Measurements from ENCODE around the gene MED15.

The MED15 gene

DNA sequence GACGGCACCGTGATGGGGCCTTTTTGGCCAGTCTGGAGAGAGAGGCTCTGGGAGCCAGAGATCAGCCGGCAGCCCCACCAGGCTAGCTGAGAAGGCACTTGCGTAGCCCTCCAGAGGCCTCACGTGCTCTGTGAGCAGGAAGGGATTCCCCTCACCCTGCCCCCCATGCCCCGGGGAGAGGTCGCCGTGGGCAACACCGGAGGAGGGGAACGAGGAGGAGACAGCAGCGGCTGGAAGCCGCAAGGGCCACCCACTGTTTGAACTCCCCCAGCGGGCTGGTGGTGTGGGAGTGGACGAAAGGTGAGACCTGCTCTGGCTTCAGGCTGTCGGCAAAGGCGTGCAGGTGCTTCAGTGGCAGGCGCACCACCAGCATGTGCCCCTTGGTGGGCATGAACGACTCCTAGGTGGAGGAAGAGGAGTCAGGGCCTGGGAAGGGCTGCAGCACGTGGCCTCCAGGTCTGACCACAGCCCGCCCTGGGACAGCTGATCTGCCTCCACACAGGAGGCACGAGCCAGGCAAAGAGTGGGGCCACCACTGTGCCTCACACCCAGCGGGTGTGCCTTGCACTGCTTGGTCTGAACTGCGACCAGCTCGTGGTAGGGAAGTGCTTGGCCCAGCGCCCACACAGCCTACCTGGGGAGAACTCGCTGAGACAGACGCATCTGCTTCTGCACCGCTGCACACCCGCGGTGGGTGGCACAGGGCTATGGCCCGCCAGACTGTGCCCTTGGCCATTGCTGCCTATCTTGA lies 99.9 kb downstream of the MED15 start:
- Histone ChIP-seq H3K9me3 (ENCODE audit: control insufficient read depth, low read length) (no peaks in the 10 kb centered on the region), H3K4me1 (ENCODE audit: control insufficient read depth, insufficient read depth, low read length, poor library complexity, severe bottlenecking) (peaks cover 9% of the 10 kb centered on the region), H3K4me3 (ENCODE audit: extremely low read depth, insufficient read depth, low read length, poor library complexity, severe bottlenecking) (no peak overlapping the region), H3K36me3 (ENCODE audit: control insufficient read depth, insufficient read depth, low read length) (no peaks in the 10 kb centered on the region), H3K27ac (ENCODE audit: low read depth, low read length, severe bottlenecking) (no peak overlapping the region)
- 71 to 85% methylated on average over 21 to 22 of the region's 31 CpGs for WGBS, 2 experiments (ENCODE audit: insufficient coverage in 2 of 2)

DNA sequence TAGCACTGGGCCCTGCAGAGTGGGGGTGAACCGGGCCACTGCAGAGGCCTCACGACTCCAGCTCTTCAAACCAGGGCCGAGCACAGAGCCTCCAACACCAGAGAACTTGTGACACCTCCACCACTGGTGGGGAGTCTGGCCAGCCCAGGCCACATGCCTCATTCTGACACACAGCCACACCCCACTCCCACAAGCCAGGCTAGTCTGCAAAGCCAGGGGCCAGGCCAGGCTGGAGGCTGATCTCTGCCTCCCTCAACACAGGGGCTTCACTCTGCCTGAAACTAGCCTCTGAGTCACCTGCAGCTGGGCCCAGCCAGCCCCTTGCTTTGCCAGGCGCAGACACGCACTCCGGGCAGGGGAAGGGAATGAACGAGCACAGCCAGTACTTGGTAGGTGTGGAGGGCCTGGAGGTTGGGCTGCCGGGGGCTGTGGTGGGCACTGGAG lies 102.9 kb downstream of the MED15 start:
- H3K36me3 ChIP-seq (ENCODE audit: control insufficient read depth, insufficient read depth, low read length): no peaks in the 10 kb centered on the region
- H3K4me1 ChIP-seq (ENCODE audit: control insufficient read depth, insufficient read depth, low read length, poor library complexity, severe bottlenecking): peaks cover 9% of the 10 kb centered on the region
- no peak overlapping the region for H3K4me3 ChIP-seq (ENCODE audit: extremely low read depth, insufficient read depth, low read length, poor library complexity, severe bottlenecking)
- 86 to 90% methylated on average over 4 to 8 of the region's 8 CpGs for WGBS, 2 experiments (ENCODE audit: insufficient coverage in 2 of 2)
- no peak overlapping the region for H3K27ac ChIP-seq (ENCODE audit: low read depth, low read length, severe bottlenecking)
- H3K9me3 ChIP-seq (ENCODE audit: control insufficient read depth, low read length): no peaks in the 10 kb centered on the region

GRCh38 chr22:20610757-20611156 lies 103.3 kb downstream of the MED15 start:
- H3K9me3 ChIP-seq (ENCODE audit: control insufficient read depth, low read length): no peaks in the 10 kb centered on the region
- peaks cover 9% of the 10 kb centered on the region for H3K4me1 ChIP-seq (ENCODE audit: control insufficient read depth, insufficient read depth, low read length, poor library complexity, severe bottlenecking)
- 86 to 91% methylated on average over 7 to 8 of the region's 8 CpGs for WGBS, 2 experiments (ENCODE audit: insufficient coverage in 2 of 2)
- H3K36me3 ChIP-seq (ENCODE audit: control insufficient read depth, insufficient read depth, low read length): no peaks in the 10 kb centered on the region
- H3K4me3 ChIP-seq (ENCODE audit: extremely low read depth, insufficient read depth, low read length, poor library complexity, severe bottlenecking): no peak overlapping the region
- H3K27ac ChIP-seq (ENCODE audit: low read depth, low read length, severe bottlenecking): no peak overlapping the region

DNA sequence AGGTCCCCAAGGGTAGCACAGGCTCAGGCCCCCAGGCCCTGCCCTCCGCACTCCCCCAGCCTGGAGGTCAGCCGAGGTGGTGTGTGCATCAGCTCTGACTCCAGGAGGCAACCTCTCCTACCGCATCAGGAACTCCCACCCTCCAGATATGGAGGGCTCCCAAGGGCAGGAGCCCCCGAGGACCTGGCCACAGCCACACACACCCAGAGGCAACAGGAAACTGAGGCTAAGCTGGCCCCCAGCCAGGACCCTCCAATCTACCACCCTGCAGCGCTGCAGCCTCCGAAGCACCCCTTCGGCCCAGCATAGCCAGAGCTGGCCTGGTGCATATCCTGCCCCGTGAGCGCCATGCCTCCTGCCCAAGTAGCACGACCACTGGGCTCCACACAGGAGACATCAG lies 104.0 kb downstream of the MED15 start:
- H3K4me3 ChIP-seq (ENCODE audit: extremely low read depth, insufficient read depth, low read length, poor library complexity, severe bottlenecking): no peak overlapping the region
- H3K36me3 ChIP-seq (ENCODE audit: control insufficient read depth, insufficient read depth, low read length): no peaks in the 10 kb centered on the region
- no peaks in the 10 kb centered on the region for H3K9me3 ChIP-seq (ENCODE audit: control insufficient read depth, low read length)
- H3K27ac ChIP-seq (ENCODE audit: low read depth, low read length, severe bottlenecking): no peak overlapping the region
- 88 to 96% methylated on average over 8 of the region's 10 CpGs for WGBS, 2 experiments (ENCODE audit: insufficient coverage in 2 of 2)
- H3K4me1 ChIP-seq (ENCODE audit: control insufficient read depth, insufficient read depth, low read length, poor library complexity, severe bottlenecking): peaks cover 9% of the 10 kb centered on the region

GRCh38 chr22:20613301-20613700 lies 105.9 kb downstream of the MED15 start:
- WGBS, 2 experiments (ENCODE audit: insufficient coverage in 2 of 2): 93 to 100% methylated on average over 2 of the region's 6 CpGs
- no peak overlapping the region for H3K4me3 ChIP-seq (ENCODE audit: extremely low read depth, insufficient read depth, low read length, poor library complexity, severe bottlenecking)

DNA sequence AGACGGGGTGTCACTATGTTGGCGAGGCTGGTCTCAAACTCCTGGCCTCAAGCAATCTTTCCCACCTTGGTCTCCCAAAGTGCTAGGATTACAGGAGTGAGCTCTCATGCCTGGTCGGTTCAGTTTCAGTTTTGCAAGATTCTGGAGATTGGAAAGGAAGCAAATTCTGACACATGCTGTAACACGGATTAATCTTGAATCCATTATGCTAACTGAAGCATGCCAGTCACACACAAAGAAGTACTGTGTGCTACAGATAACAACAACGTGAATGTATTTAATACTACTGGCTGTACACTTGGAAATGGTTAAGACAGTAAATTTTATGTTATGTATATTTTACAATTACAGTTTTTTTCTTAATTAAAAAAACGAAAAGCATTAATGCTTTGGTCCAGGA lies 107.6 kb downstream of the MED15 start:
- H3K36me3 ChIP-seq (ENCODE audit: control insufficient read depth, insufficient read depth, low read length): no peaks in the 10 kb centered on the region

More at GRCh38 chr22:20613301-20613700, 105.9 kb downstream of the MED15 start:
- Histone ChIP-seq H3K4me1 (ENCODE audit: control insufficient read depth, insufficient read depth, low read length, poor library complexity, severe bottlenecking) (peaks cover 4% of the 10 kb centered on the region), H3K27ac (ENCODE audit: low read depth, low read length, severe bottlenecking) (no peak overlapping the region), H3K9me3 (ENCODE audit: control insufficient read depth, low read length) (no peaks in the 10 kb centered on the region), H3K36me3 (ENCODE audit: control insufficient read depth, insufficient read depth, low read length) (no peaks in the 10 kb centered on the region)

DNA sequence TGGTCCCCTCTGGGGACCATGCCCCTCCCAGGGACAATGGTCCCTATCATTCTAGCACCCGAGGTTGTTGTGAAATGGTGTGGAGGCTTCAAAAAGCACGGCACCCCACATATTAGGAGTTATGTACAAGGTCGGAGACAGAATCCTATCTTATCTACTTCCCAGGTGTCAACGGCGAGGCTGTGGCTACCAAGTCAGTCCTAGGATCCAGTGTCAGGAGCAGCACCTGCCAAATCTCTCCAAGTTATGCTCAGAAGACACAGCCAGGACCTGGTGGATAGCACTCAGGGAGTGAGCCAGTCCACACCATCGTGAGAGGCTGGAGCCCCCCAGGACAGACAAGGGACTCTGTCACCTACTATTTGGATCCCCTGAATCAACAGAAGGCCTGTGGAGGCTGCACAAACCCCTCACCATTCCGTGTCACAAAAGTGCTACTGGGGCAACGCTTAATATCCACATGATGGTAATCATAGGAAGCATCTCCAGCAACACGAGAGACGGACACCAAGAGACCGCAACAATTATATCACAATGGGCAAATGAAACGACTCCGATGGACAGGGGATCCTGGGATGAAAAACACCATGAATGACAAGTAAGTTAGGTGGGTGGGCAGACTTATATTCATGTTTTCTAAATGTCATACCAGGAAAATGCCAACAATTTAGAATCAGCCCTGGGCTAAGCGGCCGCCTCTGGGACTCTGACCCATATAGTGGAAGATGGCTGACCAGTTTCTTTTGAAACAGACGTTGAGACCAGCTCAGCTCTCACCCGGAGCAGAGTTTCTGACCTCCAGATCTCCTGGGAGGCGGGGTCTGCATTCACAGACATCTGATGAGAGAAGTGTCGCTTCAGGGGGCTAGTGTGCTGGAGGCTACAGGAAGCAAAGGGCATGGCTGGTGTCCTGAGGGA lies 108.4 kb downstream of the MED15 start:
- Histone ChIP-seq H3K27ac (ENCODE audit: low read depth, low read length, severe bottlenecking) (no peak overlapping the region), H3K4me1 (ENCODE audit: control insufficient read depth, insufficient read depth, low read length, poor library complexity, severe bottlenecking) (no peaks in the 10 kb centered on the region), H3K36me3 (ENCODE audit: control insufficient read depth, insufficient read depth, low read length) (no peaks in the 10 kb centered on the region), H3K9me3 (ENCODE audit: control insufficient read depth, low read length) (no peaks in the 10 kb centered on the region), H3K4me3 (ENCODE audit: extremely low read depth, insufficient read depth, low read length, poor library complexity, severe bottlenecking) (no peak overlapping the region)
- WGBS, 2 experiments (ENCODE audit: insufficient coverage in 2 of 2): 81 to 85% methylated on average over 15 to 16 of the region's 19 CpGs

More for the DNA sequence above, 107.6 kb downstream of the MED15 start:
- no peak overlapping the region for H3K4me3 ChIP-seq (ENCODE audit: extremely low read depth, insufficient read depth, low read length, poor library complexity, severe bottlenecking)
- H3K27ac ChIP-seq (ENCODE audit: low read depth, low read length, severe bottlenecking): no peak overlapping the region
- H3K4me1 ChIP-seq (ENCODE audit: control insufficient read depth, insufficient read depth, low read length, poor library complexity, severe bottlenecking): peaks cover 1% of the 10 kb centered on the region
- WGBS, 2 experiments (ENCODE audit: insufficient coverage in 2 of 2): 89 to 91% methylated on average over 3 of the region's 6 CpGs
- H3K9me3 ChIP-seq (ENCODE audit: control insufficient read depth, low read length): no peaks in the 10 kb centered on the region

DNA sequence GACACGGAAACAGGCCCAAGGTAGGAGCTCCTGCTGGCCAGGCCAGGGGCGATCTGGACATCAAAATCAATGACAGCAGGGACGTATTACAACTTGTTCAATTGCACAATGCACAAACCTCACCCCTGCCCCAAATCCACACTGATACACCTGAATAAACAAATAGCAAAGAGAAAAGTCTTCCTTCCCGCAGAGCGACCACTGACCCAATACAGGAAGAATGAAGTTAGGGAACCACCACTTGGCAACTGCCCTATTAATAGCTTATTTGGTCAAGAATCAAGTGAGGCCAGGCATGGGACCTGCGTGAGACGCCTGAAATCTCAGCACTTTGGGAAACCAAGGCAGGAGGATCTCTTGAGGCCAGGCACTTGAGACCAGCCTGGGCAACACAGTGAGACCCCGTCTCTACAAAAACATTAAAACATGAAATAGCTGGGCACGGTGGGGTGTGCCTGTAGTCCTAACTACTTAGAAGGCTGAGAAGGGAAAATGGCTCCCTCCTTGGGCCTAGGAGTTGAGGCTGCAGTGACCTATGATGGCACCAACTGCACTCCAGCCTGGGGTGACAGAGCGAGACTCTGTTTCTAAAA lies 109.1 kb downstream of the MED15 start:
- Histone ChIP-seq H3K36me3 (ENCODE audit: control insufficient read depth, insufficient read depth, low read length) (no peaks in the 10 kb centered on the region), H3K9me3 (ENCODE audit: control insufficient read depth, low read length) (no peaks in the 10 kb centered on the region), H3K27ac (ENCODE audit: low read depth, low read length, severe bottlenecking) (no peak overlapping the region), H3K4me1 (ENCODE audit: control insufficient read depth, insufficient read depth, low read length, poor library complexity, severe bottlenecking) (no peaks in the 10 kb centered on the region), H3K4me3 (ENCODE audit: extremely low read depth, insufficient read depth, low read length, poor library complexity, severe bottlenecking) (no peak overlapping the region)
- WGBS, 2 experiments (ENCODE audit: insufficient coverage in 2 of 2): 85 to 87% methylated on average over 8 to 9 of the region's 10 CpGs

- Histone ChIP-seq H3K36me3 (ENCODE audit: control insufficient read depth, insufficient read depth, low read length) (no peaks in the 10 kb centered on the region), H3K4me1 (ENCODE audit: control insufficient read depth, insufficient read depth, low read length, poor library complexity, severe bottlenecking) (no peaks in the 10 kb centered on the region), H3K4me3 (ENCODE audit: extremely low read depth, insufficient read depth, low read length, poor library complexity, severe bottlenecking) (no peak overlapping the region), H3K27ac (ENCODE audit: low read depth, low read length, severe bottlenecking) (no peak overlapping the region), H3K9me3 (ENCODE audit: control insufficient read depth, low read length) (no peaks in the 10 kb centered on the region)
- WGBS, 2 experiments (ENCODE audit: insufficient coverage in 2 of 2): 91 to 94% methylated on average over 4 of the region's 4 CpGs
Measured at GRCh38 chr22:20618488-20618887, 111.1 kb downstream of the MED15 start.

- Histone ChIP-seq H3K36me3 (ENCODE audit: control insufficient read depth, insufficient read depth, low read length) (no peaks in the 10 kb centered on the region), H3K4me1 (ENCODE audit: control insufficient read depth, insufficient read depth, low read length, poor library complexity, severe bottlenecking) (no peaks in the 10 kb centered on the region), H3K4me3 (ENCODE audit: extremely low read depth, insufficient read depth, low read length, poor library complexity, severe bottlenecking) (no peak overlapping the region), H3K27ac (ENCODE audit: low read depth, low read length, severe bottlenecking) (no peak overlapping the region), H3K9me3 (ENCODE audit: control insufficient read depth, low read length) (no peaks in the 10 kb centered on the region)
- 90 to 92% methylated on average over 7 to 8 of the region's 8 CpGs for WGBS, 2 experiments (ENCODE audit: insufficient coverage in 2 of 2)
Measured at GRCh38 chr22:20619045-20619892, 111.9 kb downstream of the MED15 start.
